B cell (primary cell): Measurements from ENCODE around the gene VPS13D.

ENCODE experiments used
- CTCF ChIP-seq: fragments of 200-600 bp; IDR thresholded peaks from one replicate; pipeline ENCODE4 v1.8.0; 2022; ENCODE audit warnings: antibody characterized with exemption, mild to moderate bottlenecking
- EZH2 ChIP-seq: IDR thresholded peaks from 2 replicates; pipeline ENCODE4 v1.6.1; 2012; ENCODE audit warnings: borderline replicate concordance, low read depth, mild to moderate bottlenecking, moderate library complexity, low read length; ENCODE audit not compliant: insufficient read depth, poor library complexity, severe bottlenecking

- TF ChIP-seq CTCF (no peak), EZH2 (no peak)
Observed at GRCh38 chr1:12475530-12475934, 245.7 kb downstream of the VPS13D start.
